ENCODE data around the gene PSAP.

- TF ChIP-seq CTCF (IDR thresholded peaks at IDR 0.05) (no peak), POLR2A (IDR thresholded peaks at IDR 0.05) (no peak)
These were observed 67.0 kb downstream of the PSAP start for GRCh38 chr10:71783917-71784678.

Data from esophagus squamous epithelium (tissue), 4 donors.